Psoas muscle (tissue), 8 donors: ENCODE data around the gene RNF183. TPM values are rescaled to one million over a fixed set of nuclear protein-coding genes. Genes with fewer than 3 reads are reported as not detected.

Source experiments
- ATAC-seq, 4 donors: fragments of 200-7000 bp; cut with Tn5 transposase; one replicate each; pipeline ENCODE4 v1.9.1; 2020; ENCODE audit warnings: moderate library complexity in 3 of 4, mild to moderate bottlenecking in 2 of 4
- DNase-seq, 2 donors: peaks; one replicate each; pipeline ENCODE4 v3.0.0-alpha.2; 2020
- H3K27ac ChIP-seq: fragments of 200-600 bp; one replicate; pipeline ENCODE4 v1.8.0; 2022
- H3K27me3 ChIP-seq, 3 donors: fragments of 200-600 bp in 1 of 3; one replicate each; pipeline versions ENCODE4 v1.6.1 to v1.8.0; 2013 to 2022; ENCODE audit warnings: low read length in 2 of 3, mild to moderate bottlenecking in 2 of 3, moderate library complexity in 1 of 3; ENCODE audit not compliant: insufficient read depth in 3 of 3
- H3K36me3 ChIP-seq, 2 donors: fragments of 200-600 bp in 1 of 2; one replicate each; pipeline versions ENCODE4 v1.6.1 to v1.8.0; 2013 to 2022; ENCODE audit warnings: low read depth in 1 of 2, mild to moderate bottlenecking in 1 of 2, moderate library complexity in 1 of 2; ENCODE audit not compliant: insufficient read depth in 1 of 2
- H3K4me1 ChIP-seq: fragments of 200-600 bp; one replicate; pipeline ENCODE4 v1.8.0; 2022
- H3K4me3 ChIP-seq: fragments of 200-600 bp; one replicate; pipeline ENCODE4 v1.8.0; 2022; ENCODE audit warnings: mild to moderate bottlenecking
- H3K9me3 ChIP-seq: fragments of 200-600 bp; one replicate; pipeline ENCODE4 v1.8.0; 2022
- CTCF ChIP-seq: fragments of 200-600 bp; IDR thresholded peaks from one replicate; pipeline ENCODE4 v1.8.0; 2022; ENCODE audit warnings: antibody characterized with exemption
- WGBS, 3 donors: extraction: QIAGEN DNeasy Blood & Tissue Kit; methylation state at CpG; one replicate each; pipeline versions ENCODE4 v1.1.6 to v1.1.7; 2013; 5-methylcytosine and 5-hydroxymethylcytosine counted together
- intact Hi-C, 2 donors: fragments of 100-400 bp; cut with DNase I; formaldehyde crosslinking; loops; one replicate each; pipeline versions ENCODE4 v1.11.0 to v1.14.2; 2022
- polyA plus RNA-seq, 3 donors: library from polyadenylated mRNA; stranded (reverse); fragments of 200-250 nt; gene quantifications; one replicate each; pipeline ENCODE4 v1.2.3, GENCODE V29; 2013
- total RNA-seq, 4 donors: library from RNA; stranded (reverse); fragmentation: NEBNext Ultra II Directional in 2 of 4; extraction: Animal tissue kit (Norgen Biotek cat#: 25700) in 2 of 4; gene quantifications; one replicate each; pipeline versions ENCODE4 v1.2.1 to v1.2.4, GENCODE V29; 2021 to 2023
- donor health status: healthy with polysubstance abuse.
- donor health status: DM: no; HTN: no; CAD: no; lungs with moderate emphysema.
- donor health status: Bipolar disorder and iron deficiency.
- donor health status: healthy.
- donor health status: DM: yes; HTN: yes; CAD: no.
- donor health status: DM: no; HTN: no; CAD: no.
- donor health status: DM: no; HTN: no; CAD: no.
- donor health status: DM: yes; HTN: yes; CAD: no.

RNF183 gene
- total and polyA plus RNA-seq, 7 donors: 0.05 TPM; not detected in 6

- DNase-seq (no peak), ATAC-seq (no peak)
- Histone ChIP-seq H3K27me3 (no peaks in the 10 kb centered on the region), H3K27ac (no peak overlapping the region), H3K9me3 (no peaks in the 10 kb centered on the region), H3K4me3 (no peak overlapping the region), H3K36me3 (peaks cover 26 to 72% of the 10 kb centered on the region in 2 donors), H3K4me1 (peaks cover 12% of the 10 kb centered on the region)
- intact Hi-C loops: loop anchor here (5.0 to 10.0 kb wide), 5 partner anchors 63 to 378 kb away; partner anchors contain the start of genes ALAD (in 1 of the 2) and WDR31 (in 1 of the 2)
- TF ChIP-seq CTCF: no peak
- WGBS, 3 donors: 86 to 89% (median 87%) methylated on average over 4 of the region's 4 CpGs
These were observed 24.3 kb downstream of the RNF183 start for GRCh38 chr9:113278840-113279239.

GRCh38 chr9:113275157-113276131 lies 27.7 kb downstream of the RNF183 start, which contains the start of the genes CDC26 and PRPF4:
Gene CDC26 (minus strand): TSS chr9:113275572. CDS start chr9:113272507, 3,065 bp downstream.
Gene PRPF4 (plus strand): TSS chr9:113275658. CDS start chr9:113275744, 86 bp downstream.
- Histone ChIP-seq H3K4me1 (peaks cover 17% of the 10 kb centered on the region), H3K27ac (peak within 1 kb of the TSS; percentile 96), H3K4me3 (peak within 1 kb of the TSS; percentile 95), H3K9me3 (no peaks in the 10 kb centered on the region), H3K27me3 (no peaks in the 10 kb centered on the region), H3K36me3 (peaks cover 23 to 69% of the 10 kb centered on the region in 2 donors)
- peak; percentile 96 to 98 for DNase-seq
- TF ChIP-seq CTCF: no peak
- intact Hi-C loops: loop anchor here (2.0 to 10.0 kb wide), 7 partner anchors 55 to 383 kb away; partner anchors contain the start of genes FKBP15 (in 2 of the 2), SLC31A1 (in 2 of the 2), ALAD (in 1 of the 2) and WDR31 (in 1 of the 2)
- peak; percentile 98 to 99 (median 99) for ATAC-seq
- WGBS, 3 donors: 0% methylated on average over 62 to 63 of the region's 63 CpGs

- 0 to 1% (median 1%) methylated on average over 15 of the region's 15 CpGs for WGBS, 3 donors
- Histone ChIP-seq H3K36me3 (peaks cover 16 to 69% of the 10 kb centered on the region in 2 donors), H3K27ac (peak overlapping the region; percentile 96), H3K9me3 (no peaks in the 10 kb centered on the region), H3K4me1 (peaks cover 17% of the 10 kb centered on the region), H3K4me3 (peak overlapping the region; percentile 95), H3K27me3 (no peaks in the 10 kb centered on the region)
- intact Hi-C loops: loop anchor here (2.0 to 10.0 kb wide), 8 partner anchors 54 to 384 kb away; partner anchors contain the start of genes FKBP15 (in 2 of the 2), SLC31A1 (in 2 of the 2), WDR31 (in 2 of the 2) and ALAD (in 1 of the 2)
- ATAC-seq: peak; percentile 27 to 71 (median 54)
- peak; percentile 79 for TF ChIP-seq CTCF
- no peak for DNase-seq
These were observed 28.6 kb downstream of the RNF183 start for GRCh38 chr9:113274474-113275156.

- WGBS, 3 donors: 89 to 92% (median 91%) methylated on average over 2 of the region's 2 CpGs
- no peak overlapping the region for H3K27ac ChIP-seq
- intact Hi-C loops: loop anchor here (5.0 to 10.0 kb wide), 4 partner anchors 72 to 325 kb away; partner anchors contain the start of gene WDR31 (in 1 of the 2)
These were observed 33.3 kb downstream of the RNF183 start for GRCh38 chr9:113269871-113270270.

More at GRCh38 chr9:113269871-113270270, 33.3 kb downstream of the RNF183 start:
- peaks cover 12% of the 10 kb centered on the region for H3K4me1 ChIP-seq
- H3K27me3 ChIP-seq: no peaks in the 10 kb centered on the region
- no peaks in the 10 kb centered on the region for H3K9me3 ChIP-seq
- H3K36me3 ChIP-seq: peaks cover 17 to 72% of the 10 kb centered on the region in 2 donors
- no peak overlapping the region for H3K4me3 ChIP-seq
- no peak for TF ChIP-seq CTCF
- ATAC-seq (no peak), DNase-seq (no peak)
